T47D (cell line): ENCODE measurements around the gene DHH.

Source experiments
- DNase-seq, 2 experiments: peaks; one replicate each; pipeline versions ENCODE4 v3.0.0 to v3.0.0-alpha.2; 2011 to 2012; ENCODE audit warnings: low read depth in 1 of 2, low spot score in 1 of 2
- JUND ChIP-seq: IDR thresholded peaks from 2 replicates; pipeline ENCODE4 v1.6.1; 2012; ENCODE audit warnings: low read depth
- in situ Hi-C: cut with HindIII; loops from 2 replicates; pipeline ENCODE4 v1.10.0; 2016; ENCODE audit warnings: low sequenced_read_pairs, low pct_unique_long_range_greater_than_20kb

The DHH gene

GRCh38 chr12:49098703-49099102 lies 4.1 kb upstream of the DHH start:
- TF ChIP-seq JUND, result no peak
- no peak for DNase-seq
- in situ Hi-C loops, result no loop called here

- in situ Hi-C loops, result no loop called here
- TF ChIP-seq JUND, result no peak
- peak; percentile 52 to 59 for DNase-seq
Observed at GRCh38 chr12:49098035-49098451, 3.4 kb upstream of the DHH start.

GRCh38 chr12:49097381-49097780 lies 2.8 kb upstream of the DHH start:
- in situ Hi-C loops, result no loop called here
- no peak for TF ChIP-seq JUND
- DNase-seq, result no peak

GRCh38 chr12:49094975-49095365 lies 369 bp upstream of the DHH start:
- in situ Hi-C loops, result no loop called here
- DNase-seq, result no peak
- TF ChIP-seq JUND, result no peak

- no peak for DNase-seq
- in situ Hi-C loops, result no loop called here
- no peak for TF ChIP-seq JUND
Observed at GRCh38 chr12:49093792-49094159, 825 bp downstream of the DHH start.

GRCh38 chr12:49092816-49093406 lies 1.7 kb downstream of the DHH start:
- no peak for TF ChIP-seq JUND
- peak in 1 of 2 experiments; percentile 49 for DNase-seq
- in situ Hi-C loops, result no loop called here

- no peak for TF ChIP-seq JUND
- in situ Hi-C loops, result no loop called here
- DNase-seq, result peak; percentile 58 to 66
Observed at GRCh38 chr12:49092086-49092815, 2.4 kb downstream of the DHH start.

GRCh38 chr12:49091836-49092085 lies 2.8 kb downstream of the DHH start:
- DNase-seq, result no peak
- TF ChIP-seq JUND, result no peak
- in situ Hi-C loops, result no loop called here

GRCh38 chr12:49091056-49091835 lies 3.4 kb downstream of the DHH start:
- in situ Hi-C loops, result no loop called here
- DNase-seq, result no peak

GRCh38 chr12:49089821-49090773 lies 4.5 kb downstream of the DHH start:
- in situ Hi-C loops, result no loop called here

More at GRCh38 chr12:49091056-49091835, 3.4 kb downstream of the DHH start:
- TF ChIP-seq JUND, result no peak

GRCh38 chr12:49088932-49089330 lies 5.7 kb downstream of the DHH start:
- no peak for TF ChIP-seq JUND
- no peak for DNase-seq
- in situ Hi-C loops, result no loop called here

More at GRCh38 chr12:49089821-49090773, 4.5 kb downstream of the DHH start:
- no peak for TF ChIP-seq JUND
- peak in 1 of 2 experiments; percentile 43 for DNase-seq
